Kidney (tissue), 22 donors: ENCODE results near the gene AMBN. TPM values are rescaled to one million over a fixed set of nuclear protein-coding genes. Genes with fewer than 3 reads are reported as not detected.

Experiments
- DNase-seq, 5 donors: peaks; one replicate each; pipeline ENCODE4 v3.0.0-alpha.2; 2013 to 2020
- FAIRE-seq: peaks from 2 replicates; lab custom pipeline; 2012; peaks lifted over from hg19 to GRCh38; lab: Jason Lieb, UNC
- H3K27ac ChIP-seq, 2 donors: one replicate each; pipeline ENCODE4 v1.7.0; 2013; ENCODE audit warnings: low read depth in 2 of 2, low read length in 2 of 2, inconsistent platforms in 1 of 2
- H3K27me3 ChIP-seq: one replicate; pipeline ENCODE4 v1.7.1; 2013; ENCODE audit warnings: low read length, inconsistent platforms; ENCODE audit not compliant: control insufficient read depth, insufficient read depth
- H3K36me3 ChIP-seq, 3 donors: one replicate each; pipeline versions ENCODE4 v1.7.0 to v1.7.1; 2013; ENCODE audit warnings: low read length in 3 of 3, control low read depth in 1 of 3, inconsistent platforms in 1 of 3; ENCODE audit not compliant: insufficient read depth in 3 of 3, control insufficient read depth in 2 of 3
- H3K4me1 ChIP-seq, 3 donors: one replicate each; pipeline versions ENCODE4 v1.7.0 to v1.7.1; 2013; ENCODE audit warnings: low read length in 3 of 3, inconsistent platforms in 1 of 3, low read depth in 1 of 3; ENCODE audit not compliant: control insufficient read depth in 2 of 3, insufficient read depth in 2 of 3
- H3K4me3 ChIP-seq, 3 donors: one replicate each; pipeline versions ENCODE4 v1.7.0 to v1.8.1; 2013; ENCODE audit warnings: low read length in 3 of 3, control low read depth in 1 of 3, inconsistent platforms in 1 of 3
- H3K9ac ChIP-seq, 3 donors: one replicate each; pipeline versions ENCODE4 v1.7.0 to v1.7.1; 2013; ENCODE audit warnings: low read length in 3 of 3, control low read depth in 1 of 3, inconsistent platforms in 1 of 3
- H3K9me3 ChIP-seq, 3 donors: one replicate each; pipeline versions ENCODE4 v1.7.0 to v1.7.1; 2013; ENCODE audit warnings: low read length in 3 of 3, control low read depth in 1 of 3, inconsistent platforms in 1 of 3; ENCODE audit not compliant: control insufficient read depth in 2 of 3, insufficient read depth in 1 of 3
- intact Hi-C: fragments of 100-400 bp; cut with DNase I; formaldehyde crosslinking; loops from one replicate; pipeline ENCODE4 v1.11.1; 2022
- long read RNA-seq, 10 donors: library from polyadenylated mRNA in 1 of 10; unstranded in 1 of 10; transcript quantifications; one replicate each; pipeline ENCODE4 v2.0.0 and lab custom pipeline, GENCODE V29; 2021 to 2026
- polyA plus RNA-seq: library from polyadenylated mRNA; stranded (reverse); fragments of 350-450 nt; fragmentation: Illumina TruSeq; extraction: RNeasy Lipid Tissue Mini Kit (QIAGEN cat#74804); gene quantifications from one replicate; pipeline ENCODE4 v1.2.3, GENCODE V29; 2014; ENCODE audit warnings: low read depth, low replicate concordance; ENCODE audit not compliant: insufficient read depth
- total RNA-seq: library from RNA; stranded (reverse); fragmentation: NEBNext Ultra II Directional; extraction: Animal tissue kit (Norgen Biotek cat#: 25700); gene quantifications from one replicate; pipeline ENCODE4 v1.2.1, GENCODE V29; 2021
- TF ChIP-seq, protein P1 (sequence below): IDR thresholded peaks from 3 replicates; pipeline ENCODE4 v1.5.1; 2012; ENCODE audit warnings: mild to moderate bottlenecking, moderate library complexity, borderline replicate concordance; ENCODE audit not compliant: insufficient read depth; ENCODE audit errors: extremely low read depth
- donor health status: control.
- donor health status: control.
- donor health status: control.
- donor health status: control.
- donor health status: control.
- donor health status: DM: yes; HTN: yes; CAD: no.
- donor health status: Normal renal cell carcinoma (clear cell type).

AMBN gene, protein sequence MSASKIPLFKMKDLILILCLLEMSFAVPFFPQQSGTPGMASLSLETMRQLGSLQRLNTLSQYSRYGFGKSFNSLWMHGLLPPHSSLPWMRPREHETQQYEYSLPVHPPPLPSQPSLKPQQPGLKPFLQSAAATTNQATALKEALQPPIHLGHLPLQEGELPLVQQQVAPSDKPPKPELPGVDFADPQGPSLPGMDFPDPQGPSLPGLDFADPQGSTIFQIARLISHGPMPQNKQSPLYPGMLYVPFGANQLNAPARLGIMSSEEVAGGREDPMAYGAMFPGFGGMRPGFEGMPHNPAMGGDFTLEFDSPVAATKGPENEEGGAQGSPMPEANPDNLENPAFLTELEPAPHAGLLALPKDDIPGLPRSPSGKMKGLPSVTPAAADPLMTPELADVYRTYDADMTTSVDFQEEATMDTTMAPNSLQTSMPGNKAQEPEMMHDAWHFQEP
- not detected for total RNA-seq
- not detected for polyA plus RNA-seq
- long read RNA-seq, donor 1, result 0 reads
- long read RNA-seq, donor 2, partial matches to known transcripts, result 0 of 2 reads
- long read RNA-seq, donor 2, other reads (novel, unspliced or antisense), result 0 of 2 reads
- long read RNA-seq, donor 3, partial matches to known transcripts, result 0 of 1 reads
- long read RNA-seq, donor 3, other reads (novel, unspliced or antisense), result 0 of 1 reads
- long read RNA-seq, donor 4, partial matches to known transcripts, result 0 of 1 reads
- long read RNA-seq, donor 4, other reads (novel, unspliced or antisense), result 0 of 1 reads
- long read RNA-seq, donor 5, result 0 reads
- long read RNA-seq, donor 6, partial matches to known transcripts, result 0 of 1 reads
- long read RNA-seq, donor 6, other reads (novel, unspliced or antisense), result 0 of 1 reads
- long read RNA-seq, donor 7, result 0 reads
- long read RNA-seq, donor 8, result 0 reads
- long read RNA-seq, donor 9, partial matches to known transcripts, result 0 of 1 reads
- long read RNA-seq, donor 9, other reads (novel, unspliced or antisense), result 0 of 1 reads
- long read RNA-seq, donor 10, result 0 reads

DNA sequence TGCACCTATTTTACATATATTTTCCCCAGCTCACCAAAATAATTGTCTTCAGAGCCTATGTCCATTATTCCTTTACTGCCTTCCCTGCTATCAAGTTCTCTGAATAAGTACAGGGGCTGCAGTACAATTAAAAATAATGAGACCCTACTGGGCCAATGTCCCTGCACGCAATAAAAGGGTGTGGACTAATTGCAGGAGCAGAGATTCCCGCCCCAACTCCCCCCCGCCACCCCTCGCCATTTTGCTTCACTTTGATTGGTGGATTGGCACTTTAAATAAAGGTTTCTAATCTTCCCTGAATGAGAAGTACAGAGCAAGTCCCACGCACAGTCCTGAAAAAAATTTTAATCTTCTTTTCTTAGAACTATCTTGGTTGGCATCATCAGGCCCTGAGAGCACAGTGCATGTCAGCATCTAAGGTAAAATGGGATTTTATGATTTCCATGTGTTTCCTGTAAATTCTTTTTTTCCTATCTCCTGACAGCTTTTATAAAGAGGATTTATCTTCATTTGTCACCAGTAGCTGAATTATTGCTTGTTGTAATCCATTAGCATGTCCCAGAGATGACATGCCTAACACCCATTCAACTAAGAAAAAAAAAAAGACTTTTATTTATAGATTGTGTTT lies at the start of gene AMBN:
Gene AMBN (plus strand): TSS at position 302 of the 628 bp plus-strand sequence. CDS start 103 bp downstream, at position 405.
- no peaks in the 10 kb centered on the region for H3K4me1 ChIP-seq
- TF ChIP-seq, protein P1, sequence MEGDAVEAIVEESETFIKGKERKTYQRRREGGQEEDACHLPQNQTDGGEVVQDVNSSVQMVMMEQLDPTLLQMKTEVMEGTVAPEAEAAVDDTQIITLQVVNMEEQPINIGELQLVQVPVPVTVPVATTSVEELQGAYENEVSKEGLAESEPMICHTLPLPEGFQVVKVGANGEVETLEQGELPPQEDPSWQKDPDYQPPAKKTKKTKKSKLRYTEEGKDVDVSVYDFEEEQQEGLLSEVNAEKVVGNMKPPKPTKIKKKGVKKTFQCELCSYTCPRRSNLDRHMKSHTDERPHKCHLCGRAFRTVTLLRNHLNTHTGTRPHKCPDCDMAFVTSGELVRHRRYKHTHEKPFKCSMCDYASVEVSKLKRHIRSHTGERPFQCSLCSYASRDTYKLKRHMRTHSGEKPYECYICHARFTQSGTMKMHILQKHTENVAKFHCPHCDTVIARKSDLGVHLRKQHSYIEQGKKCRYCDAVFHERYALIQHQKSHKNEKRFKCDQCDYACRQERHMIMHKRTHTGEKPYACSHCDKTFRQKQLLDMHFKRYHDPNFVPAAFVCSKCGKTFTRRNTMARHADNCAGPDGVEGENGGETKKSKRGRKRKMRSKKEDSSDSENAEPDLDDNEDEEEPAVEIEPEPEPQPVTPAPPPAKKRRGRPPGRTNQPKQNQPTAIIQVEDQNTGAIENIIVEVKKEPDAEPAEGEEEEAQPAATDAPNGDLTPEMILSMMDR, result no peak
- no peaks in the 10 kb centered on the region for H3K9me3 ChIP-seq
- no peak for FAIRE-seq
- DNase-seq, result no peak
- intact Hi-C loops, result no loop called here
- H3K9ac ChIP-seq, result no peak within 1 kb of the TSS
- no peaks in the 10 kb centered on the region for H3K27me3 ChIP-seq
- H3K36me3 ChIP-seq, result no peaks in the 10 kb centered on the region
- H3K4me3 ChIP-seq, result no peak within 1 kb of the TSS
- H3K27ac ChIP-seq, result no peak within 1 kb of the TSS

DNA sequence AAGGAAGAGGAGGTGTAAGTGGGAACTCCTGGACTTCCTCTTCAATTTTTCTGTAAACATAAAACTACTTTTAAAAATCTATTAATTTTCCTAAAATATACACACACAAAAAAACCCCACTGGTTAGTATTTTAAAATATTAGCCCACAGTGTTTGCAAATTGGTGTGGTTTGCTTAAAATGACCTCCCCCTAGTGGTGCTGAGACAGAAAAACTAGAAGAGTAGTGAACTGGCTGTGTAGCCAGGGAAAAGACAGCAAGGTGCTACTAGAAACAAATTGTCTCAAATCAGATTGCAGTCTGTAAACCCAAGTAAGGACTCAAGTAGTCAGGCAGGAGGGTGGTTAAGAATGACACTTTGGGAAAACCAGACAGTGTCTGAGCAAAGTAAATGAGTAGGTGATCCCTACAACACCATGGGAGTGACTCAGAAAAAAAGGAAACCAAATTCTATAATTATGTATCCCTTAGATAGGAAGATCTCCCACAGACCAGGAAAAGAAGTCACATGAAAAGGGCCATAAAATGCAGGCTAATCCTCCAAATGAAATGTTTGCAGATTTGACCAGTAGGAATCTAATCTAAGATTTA lies 47.7 kb upstream of the AMBN start:
- H3K9ac ChIP-seq, result no peak overlapping the region
- peak; percentile 17 for FAIRE-seq
- DNase-seq, result peak in 1 of 5 donors; percentile 29

DNA sequence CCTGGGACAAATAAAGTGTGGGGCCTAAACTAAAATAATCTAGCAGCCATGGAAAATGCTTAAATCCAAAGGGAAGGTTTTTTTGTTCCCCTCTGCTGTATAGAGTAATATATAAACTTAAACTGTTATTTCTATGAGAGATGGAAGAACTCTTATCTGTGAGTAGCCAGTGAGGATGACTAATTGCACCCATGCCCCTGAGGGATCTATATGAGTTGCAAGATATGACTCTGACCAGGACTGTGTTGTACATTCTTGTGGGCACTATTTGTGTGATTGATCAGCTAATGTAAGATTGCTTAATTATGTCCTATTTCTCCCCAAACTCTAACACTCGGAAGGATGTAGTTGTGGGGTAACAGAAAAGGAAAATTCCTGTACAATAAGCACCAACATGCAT lies 35.2 kb upstream of the AMBN start:
- no peak overlapping the region for H3K9ac ChIP-seq
- no peaks in the 10 kb centered on the region for H3K36me3 ChIP-seq
- no peaks in the 10 kb centered on the region for H3K27me3 ChIP-seq
- TF ChIP-seq, protein P1, result no peak
- H3K27ac ChIP-seq, result no peak overlapping the region
- no peak overlapping the region for H3K4me3 ChIP-seq
- H3K9me3 ChIP-seq, result no peaks in the 10 kb centered on the region
- no peaks in the 10 kb centered on the region for H3K4me1 ChIP-seq
- FAIRE-seq, result no peak
- no peak for DNase-seq
- intact Hi-C loops, result no loop called here

More for the DNA sequence above, 47.7 kb upstream of the AMBN start:
- Histone ChIP-seq H3K9me3 (no peaks in the 10 kb centered on the region), H3K4me3 (no peak overlapping the region), H3K27ac (no peak overlapping the region), H3K27me3 (no peaks in the 10 kb centered on the region), H3K4me1 (no peaks in the 10 kb centered on the region), H3K36me3 (no peaks in the 10 kb centered on the region)
- TF ChIP-seq, protein P1, result peak; percentile 49
- intact Hi-C loops, result no loop called here
